ENCODE measurements around the gene SH3PXD2B. TPM values are rescaled to one million over a fixed set of nuclear protein-coding genes. Genes with fewer than 3 reads are reported as not detected.

Gene SH3PXD2B
- total and polyA plus RNA-seq, 2 of the 13 experiments (the other 11 are each of a cell fraction or from before 2014, with no cell fraction given): 3.4 to 4.6 TPM

- TF ChIP-seq ZNF513 (CRISPR knock-in tag; conservative IDR thresholded peaks at IDR 0.05) (no peak), ARID3A (IDR thresholded peaks at IDR 0.05; ENCODE audit: low read depth, low read length) (no peak), HMGA1 (CRISPR knock-in tag; conservative IDR thresholded peaks at IDR 0.05) (no peak), ONECUT2 (CRISPR knock-in tag; IDR thresholded peaks at IDR 0.05) (no peak), EHMT2 (IDR thresholded peaks at IDR 0.05; ENCODE audit: borderline replicate concordance, low read depth, low read length) (no peak), ZNF564 (CRISPR knock-in tag; IDR thresholded peaks at IDR 0.05) (no peak), KDM2A (CRISPR knock-in tag; IDR thresholded peaks at IDR 0.05; ENCODE audit: borderline replicate concordance, low read depth) (no peak), GATA4 (IDR thresholded peaks at IDR 0.05; ENCODE audit: borderline replicate concordance, low read depth) (no peak), MNT (IDR thresholded peaks at IDR 0.05) (no peak), PCBP2 (optimal IDR thresholded peaks at IDR 0.05; ENCODE audit: low read depth, low read length, poor library complexity, severe bottlenecking) (no peak), THYN1 (CRISPR knock-in tag; IDR thresholded peaks at IDR 0.05; ENCODE audit: borderline replicate concordance, low read depth) (no peak)
Measured at GRCh38 chr5:172425402-172425801, 28.9 kb downstream of the SH3PXD2B start (continued).
